Heart right ventricle (tissue), 16 donors: ENCODE data around the gene OR12D2. TPM values are rescaled to one million over a fixed set of nuclear protein-coding genes. Genes with fewer than 3 reads are reported as not detected.
"Not testable (repeated sequence)": the region's sequence is repeated elsewhere in the genome, so short reads cannot be mapped to it uniquely, and the experiment has no call there.

Experiments used
- ATAC-seq, 8 donors: fragments of 200-7000 bp; cut with Tn5 transposase; one replicate each; pipeline ENCODE4 v1.9.1; 2020; ENCODE audit warnings: mild to moderate bottlenecking in 8 of 8, moderate library complexity in 8 of 8, moderate number of reproducible peaks in 1 of 8
- DNase-seq, 2 donors: peaks; one replicate each; pipeline ENCODE4 v3.0.0-alpha.2; 2020
- H3K27ac ChIP-seq, 10 donors: fragments of 200-600 bp; sonication (generic) in 2 of 10; one replicate each; pipeline versions ENCODE4 v1.5.0 to v1.8.0; 2020 to 2022; ENCODE audit warnings: mild to moderate bottlenecking in 3 of 10
- H3K27me3 ChIP-seq, 7 donors: fragments of 200-600 bp; one replicate each; pipeline ENCODE4 v1.8.0; 2021 to 2022; ENCODE audit warnings: mild to moderate bottlenecking in 2 of 7
- H3K36me3 ChIP-seq, 9 donors: fragments of 200-600 bp; sonication (generic) in 1 of 9; one replicate each; pipeline versions ENCODE4 v1.5.0 to v1.8.0; 2020 to 2022; ENCODE audit warnings: mild to moderate bottlenecking in 2 of 9
- H3K4me1 ChIP-seq, 9 donors: fragments of 200-600 bp; sonication (generic) in 1 of 9; one replicate each; pipeline versions ENCODE4 v1.5.0 to v1.8.0; 2020 to 2022; ENCODE audit warnings: mild to moderate bottlenecking in 4 of 9
- H3K4me3 ChIP-seq, 10 donors: fragments of 200-600 bp; sonication (generic) in 2 of 10; one replicate each; pipeline versions ENCODE4 v1.5.0 to v1.8.0; 2020 to 2022; ENCODE audit warnings: mild to moderate bottlenecking in 7 of 10, moderate library complexity in 2 of 10
- H3K9me3 ChIP-seq, 11 donors: fragments of 200-600 bp in 10 of 11; sonication (generic) in 2 of 11; one replicate each; pipeline versions ENCODE4 v1.5.0 to v1.8.0; 2013 to 2022; ENCODE audit warnings: mild to moderate bottlenecking in 2 of 11, control low read depth in 1 of 11, moderate library complexity in 1 of 11
- WGBS, 2 donors: extraction: QIAGEN DNeasy Blood & Tissue Kit; methylation state at CpG; one replicate each; pipeline ENCODE4 v1.1.7; 2013; ENCODE audit warnings: inconsistent platforms in 1 of 2; 5-methylcytosine and 5-hydroxymethylcytosine counted together
- intact Hi-C, 10 donors: fragments of 100-400 bp; cut with DNase I; formaldehyde crosslinking; loops; one replicate each; pipeline versions ENCODE4 v1.11.1 to v1.14.2; 2022
- polyA plus RNA-seq, 2 donors: library from polyadenylated mRNA; stranded (reverse); fragments of 200-250 nt; gene quantifications; one replicate each; pipeline ENCODE4 v1.2.3, GENCODE V29; 2013
- total RNA-seq, 10 donors: library from RNA; stranded (reverse); fragmentation: NEBNext Ultra II Directional in 3 of 10; extraction: Animal tissue kit (Norgen Biotek cat#: 25700) in 3 of 10; gene quantifications; one replicate each; pipeline versions ENCODE4 v1.2.1 to v1.2.4, GENCODE V29; 2021 to 2023
- TF ChIP-seq, protein P1 (sequence below), 9 donors: fragments of 200-600 bp; sonication (generic) in 2 of 9; IDR thresholded peaks; one replicate each; pipeline versions ENCODE4 v1.5.0 to v1.8.0; 2021 to 2022; ENCODE audit warnings: antibody characterized with exemption in 9 of 9, mild to moderate bottlenecking in 5 of 9, moderate library complexity in 1 of 9
- donor health status: Arrhythmogenic right ventricular cardiomyopathy.
- donor health status: ischemic (EF 13 %, LVEDD 7.1; RV severe dilation, severe dysfunction).
- donor health status: healthy with polysubstance abuse.
- donor health status: DM: no; HTN: yes; CAD: no.
- donor health status: DM: no; HTN: no; CAD: no.
- donor health status: ischemic (EF 25% LVEDD 6.9; RV normal size, moderate dysfunction).
- donor health status: ischemic (EF 25% LVEDD 5.7; RV mildly dilated, moderate dysfunction).
- donor health status: healthy.
- donor health status: DM: yes; HTN: yes; CAD: no.
- donor health status: Ischemic cardiomyopathy.
- donor health status: ischemic (EF 35%, LVEDD 5.7; RV mildly dilated, moderate dysfunction).
- donor health status: nonischemic (EF 11% LVEDD 7.7; RV severe dilation, severe dysfunction).
- donor health status: DM: yes; HTN: yes; CAD: no.
- donor health status: PGD.
- donor health status: ischemic (EF 29% LVEDD 5.4; RV normal size, mild dysfunction).
- donor health status: nonischemic (EF 23%, LVEDD 6.1; RV moderate dilation, normal function).

Gene OR12D2
- total and polyA plus RNA-seq, 12 donors, result not detected

DNA sequence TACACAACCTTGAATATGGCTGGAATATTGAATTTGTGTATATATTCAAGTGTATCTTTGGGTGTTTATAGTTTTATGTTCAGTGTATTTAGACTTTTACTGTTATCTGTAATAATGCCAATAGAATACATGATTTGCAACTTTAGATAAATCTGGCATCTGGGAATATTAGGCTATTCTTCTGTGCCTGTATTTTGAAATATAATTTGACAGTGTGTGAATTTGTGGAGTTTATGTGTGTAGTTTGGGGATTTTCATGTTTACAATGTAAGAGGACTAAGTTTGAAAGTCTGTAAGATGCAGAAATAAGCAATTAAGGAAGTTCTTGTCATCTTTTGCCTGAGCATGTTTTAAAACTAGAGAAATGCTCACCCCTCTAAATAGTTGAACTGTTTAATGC is 43.6 kb downstream of the OR12D2 start, which contains the start of gene OR10C1:
OR10C1 (plus strand) TSS at position 301 of the 400 bp plus-strand sequence. CDS start 710 bp downstream, outside the sequence.
- Histone ChIP-seq H3K4me1 (no peaks in the 10 kb centered on the region), H3K27ac (no peak within 1 kb of the TSS), H3K27me3 (peaks cover 0 to 9% (median 0%) of the 10 kb centered on the region in 7 donors), H3K4me3 (no peak within 1 kb of the TSS), H3K9me3 (no peaks in the 10 kb centered on the region), H3K36me3 (no peaks in the 10 kb centered on the region)
- no peak for ATAC-seq
- no peak for DNase-seq
- intact Hi-C loops, result no loop called here
- TF ChIP-seq, protein P1, sequence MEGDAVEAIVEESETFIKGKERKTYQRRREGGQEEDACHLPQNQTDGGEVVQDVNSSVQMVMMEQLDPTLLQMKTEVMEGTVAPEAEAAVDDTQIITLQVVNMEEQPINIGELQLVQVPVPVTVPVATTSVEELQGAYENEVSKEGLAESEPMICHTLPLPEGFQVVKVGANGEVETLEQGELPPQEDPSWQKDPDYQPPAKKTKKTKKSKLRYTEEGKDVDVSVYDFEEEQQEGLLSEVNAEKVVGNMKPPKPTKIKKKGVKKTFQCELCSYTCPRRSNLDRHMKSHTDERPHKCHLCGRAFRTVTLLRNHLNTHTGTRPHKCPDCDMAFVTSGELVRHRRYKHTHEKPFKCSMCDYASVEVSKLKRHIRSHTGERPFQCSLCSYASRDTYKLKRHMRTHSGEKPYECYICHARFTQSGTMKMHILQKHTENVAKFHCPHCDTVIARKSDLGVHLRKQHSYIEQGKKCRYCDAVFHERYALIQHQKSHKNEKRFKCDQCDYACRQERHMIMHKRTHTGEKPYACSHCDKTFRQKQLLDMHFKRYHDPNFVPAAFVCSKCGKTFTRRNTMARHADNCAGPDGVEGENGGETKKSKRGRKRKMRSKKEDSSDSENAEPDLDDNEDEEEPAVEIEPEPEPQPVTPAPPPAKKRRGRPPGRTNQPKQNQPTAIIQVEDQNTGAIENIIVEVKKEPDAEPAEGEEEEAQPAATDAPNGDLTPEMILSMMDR (IDR thresholded peaks at IDR 0.05), result no peak

DNA sequence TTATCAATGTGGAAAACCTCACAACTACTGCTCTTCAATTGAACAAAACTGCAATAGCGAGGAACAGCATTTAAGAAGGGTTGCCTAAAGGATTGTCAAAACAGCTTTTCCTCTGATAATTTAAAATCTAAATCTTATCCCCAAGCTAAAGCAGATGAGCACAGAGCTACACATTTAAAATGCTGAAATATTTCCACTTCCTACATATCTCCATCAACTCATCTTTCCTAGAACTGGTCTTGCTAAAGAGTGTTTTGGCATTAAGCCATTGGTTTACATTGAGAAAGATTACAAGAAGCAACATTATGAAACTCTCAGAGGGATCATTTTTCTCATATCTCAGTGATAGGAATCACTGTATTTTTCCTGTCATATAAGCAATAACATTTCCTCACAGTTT is 47.3 kb downstream of the OR12D2 start:
- Histone ChIP-seq H3K36me3 (no peaks in the 10 kb centered on the region), H3K27me3 (peaks cover 0 to 15% (median 0%) of the 10 kb centered on the region in 7 donors), H3K4me3 (no peak overlapping the region), H3K4me1 (no peaks in the 10 kb centered on the region), H3K27ac (no peak overlapping the region), H3K9me3 (no peaks in the 10 kb centered on the region)
- WGBS, 2 donors, result 83 to 91% methylated on average over 1 of the region's 1 CpG
- no peak for ATAC-seq
- TF ChIP-seq, protein P1 (IDR thresholded peaks at IDR 0.05), result no peak
- intact Hi-C loops, result no loop called here
- DNase-seq, result no peak

DNA sequence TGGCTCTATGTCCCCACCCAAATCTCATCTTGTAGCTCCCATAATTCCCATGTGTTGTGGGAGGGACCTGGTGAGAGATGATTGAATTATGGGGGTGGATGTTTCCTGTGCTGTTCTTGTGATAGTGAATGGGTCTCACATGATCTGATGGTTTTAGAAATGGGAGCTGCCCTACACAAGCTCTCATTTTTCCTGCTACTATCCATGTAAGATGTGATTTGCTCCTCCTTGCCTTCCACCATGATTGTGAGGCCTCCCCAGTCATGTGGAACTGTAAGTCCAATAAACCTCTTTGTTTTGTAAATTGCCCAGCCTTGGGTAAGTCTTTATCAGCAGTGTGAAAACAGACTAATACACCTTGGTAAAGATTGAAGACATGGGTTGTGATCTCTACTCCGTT is 48.6 kb downstream of the OR12D2 start:
- intact Hi-C loops, H3K4me3 ChIP-seq, H3K27ac ChIP-seq, H3K4me1 ChIP-seq, ATAC-seq, H3K36me3 ChIP-seq, H3K9me3 ChIP-seq, DNase-seq: not testable (repeated sequence)
- peaks cover 0 to 24% (median 0%) of the 10 kb centered on the region in 7 donors for H3K27me3 ChIP-seq
- WGBS, 2 donors, result 66 to 78% methylated on average over 1 of the region's 1 CpG

Other genes starting within 250 kb of the OR12D2 start
- gene OR2J2, start 224.7 kb upstream of the OR12D2 start, total RNA-seq, result not detected
- not detected for gene OR2J2, start 224.7 kb upstream of the OR12D2 start, polyA plus RNA-seq
- not detected for gene OR14J1, start 93.9 kb upstream of the OR12D2 start, total RNA-seq
- gene OR14J1, start 93.9 kb upstream of the OR12D2 start, polyA plus RNA-seq, result not detected
- not detected for gene OR5V1, start 26.8 kb upstream of the OR12D2 start, total RNA-seq
- not detected for gene OR5V1, start 26.8 kb upstream of the OR12D2 start, polyA plus RNA-seq
- gene OR12D3, start 20.3 kb upstream of the OR12D2 start, total RNA-seq, result not detected
- gene OR12D3, start 20.3 kb upstream of the OR12D2 start, polyA plus RNA-seq, result not detected
- gene OR12D1, start 19.3 kb downstream of the OR12D2 start, total RNA-seq, result not detected
- gene OR12D1, start 19.3 kb downstream of the OR12D2 start, polyA plus RNA-seq, result not detected
- gene OR10C1, start 43.7 kb downstream of the OR12D2 start, total RNA-seq, result not detected
- not detected for gene OR10C1, start 43.7 kb downstream of the OR12D2 start, polyA plus RNA-seq
- not detected for gene OR11A1, start 61.4 kb downstream of the OR12D2 start, total RNA-seq
- gene OR11A1, start 61.4 kb downstream of the OR12D2 start, polyA plus RNA-seq, result not detected
- gene OR2H1, start 61.5 kb downstream of the OR12D2 start, total RNA-seq, result not detected
- not detected for gene OR2H1, start 61.5 kb downstream of the OR12D2 start, polyA plus RNA-seq
- gene MAS1L, start 92.3 kb downstream of the OR12D2 start, total RNA-seq, result not detected
- gene MAS1L, start 92.3 kb downstream of the OR12D2 start, polyA plus RNA-seq, result not detected
- gene UBD, start 164.1 kb downstream of the OR12D2 start, total RNA-seq, result 10 to 100 TPM in 1 of 10 donors, under 1 TPM in 3, not detected in 6; 0.23 to 53.8 (median 0.48) TPM
- gene UBD, start 164.1 kb downstream of the OR12D2 start, polyA plus RNA-seq, result under 1 TPM in 1 of 2 donors, not detected in 1; 0.33 TPM
- gene OR2H2, start 189.5 kb downstream of the OR12D2 start, total RNA-seq, result not detected
- gene OR2H2, start 189.5 kb downstream of the OR12D2 start, polyA plus RNA-seq, result not detected
- gene GABBR1, start 237.6 kb downstream of the OR12D2 start, total RNA-seq, result 10 to 100 TPM; 10.2 to 31.0 (median 18.2) TPM
- 10 to 100 TPM; 10.4 to 41.3 TPM for gene GABBR1, start 237.6 kb downstream of the OR12D2 start, polyA plus RNA-seq